ENCODE results near the gene HYAL2. TPM values are rescaled to one million over a fixed set of nuclear protein-coding genes. Genes with fewer than 3 reads are reported as not detected.

Gene HYAL2
- total and polyA plus RNA-seq, 12 donors: 25.1 to 135 (median 39.0) TPM

GRCh38 chr3:50353245-50354004, 30.9 kb upstream of the HYAL2 start:
- no peak for ATAC-seq
- H3K4me1 ChIP-seq: peaks cover 40 to 77% (median 64%) of the 10 kb centered on the region in 9 donors
- H3K27me3 ChIP-seq: no peaks in the 10 kb centered on the region
- peaks cover 0 to 69% (median 23%) of the 10 kb centered on the region in 9 donors for H3K36me3 ChIP-seq
- intact Hi-C loops (cut with DNase I): loop anchor here in 2 of 10 donors (5.0 kb wide), 2 partner anchors 189 to 259 kb away; partner anchors contain the start of gene CISH (in 1 of the 2)
- no peak overlapping the region for H3K27ac ChIP-seq
- TF ChIP-seq CTCF (IDR thresholded peaks at IDR 0.05): no peak
- no peak overlapping the region for H3K4me3 ChIP-seq
- 82 to 86% methylated on average over 12 of the region's 12 CpGs for WGBS, 2 donors
- no peak for DNase-seq
- H3K9me3 ChIP-seq: no peaks in the 10 kb centered on the region

- H3K36me3 ChIP-seq: peaks cover 0 to 73% (median 23%) of the 10 kb centered on the region in 9 donors
- 44 to 49% methylated on average over 2 of the region's 2 CpGs for WGBS, 2 donors
- H3K9me3 ChIP-seq: no peaks in the 10 kb centered on the region
- DNase-seq (no peak), ATAC-seq (no peak)
- H3K4me3 ChIP-seq: no peak overlapping the region
- TF ChIP-seq CTCF (IDR thresholded peaks at IDR 0.05): no peak
- H3K27me3 ChIP-seq: no peaks in the 10 kb centered on the region
- H3K27ac ChIP-seq: no peak overlapping the region
- intact Hi-C loops (cut with DNase I): loop anchor here in 2 of 10 donors (5.0 kb wide), 2 partner anchors 190 to 260 kb away; partner anchors contain the start of gene CISH (in 1 of the 2)
- peaks cover 33 to 70% (median 58%) of the 10 kb centered on the region in 9 donors for H3K4me1 ChIP-seq
Measured at GRCh38 chr3:50352781-50353180, 30.2 kb upstream of the HYAL2 start.

GRCh38 chr3:50351323-50351697, 28.8 kb upstream of the HYAL2 start:
- WGBS, 2 donors: 52 to 55% methylated on average over 11 of the region's 11 CpGs
- H3K4me3 ChIP-seq: peak overlapping the region; percentile 42 to 89 (median 72)
- peaks cover 0 to 66% (median 23%) of the 10 kb centered on the region in 9 donors for H3K36me3 ChIP-seq
- TF ChIP-seq CTCF (IDR thresholded peaks at IDR 0.05): no peak
- DNase-seq: no peak
- no peaks in the 10 kb centered on the region for H3K9me3 ChIP-seq
- no peaks in the 10 kb centered on the region for H3K27me3 ChIP-seq
- peak overlapping the region in 9 of 10 donors; percentile 89 to 97 (median 93) for H3K27ac ChIP-seq
- intact Hi-C loops (cut with DNase I): loop anchor here in 2 of 10 donors (5.0 kb wide), 2 partner anchors 191 to 261 kb away; partner anchors contain the start of gene CISH (in 1 of the 2)
- peaks cover 19 to 65% (median 43%) of the 10 kb centered on the region in 9 donors for H3K4me1 ChIP-seq
- ATAC-seq: no peak

GRCh38 chr3:50350527-50351322, 28.2 kb upstream of the HYAL2 start, which contains the start of the genes CYB561D2 and NPRL2:
Gene CYB561D2, plus strand, starts transcription at chr3:50350862. Its CDS starts 572 bp downstream, at chr3:50351434.
Gene NPRL2, minus strand, starts transcription at chr3:50350775. Its CDS starts 123 bp downstream, at chr3:50350652.
- ATAC-seq (peak; percentile 94 to 97 (median 96)), DNase-seq (peak; percentile 96 to 98)
- peaks cover 0 to 60% (median 23%) of the 10 kb centered on the region in 9 donors for H3K36me3 ChIP-seq
- intact Hi-C loops (cut with DNase I): loop anchor here in 2 of 10 donors (5.0 kb wide), 2 partner anchors 192 to 262 kb away; partner anchors contain the start of gene CISH (in 1 of the 2)
- 0% methylated on average over 64 of the region's 64 CpGs for WGBS, 2 donors
- peak within 1 kb of the TSS; percentile 84 to 97 (median 92) for H3K27ac ChIP-seq
- peak within 1 kb of the TSS; percentile 42 to 89 (median 72) for H3K4me3 ChIP-seq
- no peak for TF ChIP-seq CTCF (IDR thresholded peaks at IDR 0.05)
- peaks cover 21 to 63% (median 42%) of the 10 kb centered on the region in 9 donors for H3K4me1 ChIP-seq
- no peaks in the 10 kb centered on the region for H3K27me3 ChIP-seq
- no peaks in the 10 kb centered on the region for H3K9me3 ChIP-seq

All from heart right ventricle (tissue), 16 donors.